Iris pigment epithelial cell (primary cell): Measurements from ENCODE around the gene SMIM14.

Source experiments
- DNase-seq: peaks from one replicate; pipeline ENCODE4 v3.0.0-alpha.2; 2011; ENCODE audit warnings: low read depth

Gene SMIM14

DNA sequence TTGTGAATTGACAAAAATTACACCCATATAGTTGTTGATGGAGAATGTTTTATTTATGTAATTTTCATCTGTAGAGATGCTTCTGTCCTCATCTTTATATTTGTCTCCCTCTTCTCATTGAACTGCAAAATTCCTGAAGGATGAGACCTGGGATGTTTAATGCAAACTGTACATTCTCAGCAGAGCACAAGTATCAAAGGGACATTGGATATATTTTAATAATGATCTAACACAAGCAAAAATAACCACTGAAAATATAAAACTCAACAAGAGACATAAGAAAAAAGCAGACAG, 140.0 kb downstream of the SMIM14 start:
- DNase-seq, result no peak

DNA sequence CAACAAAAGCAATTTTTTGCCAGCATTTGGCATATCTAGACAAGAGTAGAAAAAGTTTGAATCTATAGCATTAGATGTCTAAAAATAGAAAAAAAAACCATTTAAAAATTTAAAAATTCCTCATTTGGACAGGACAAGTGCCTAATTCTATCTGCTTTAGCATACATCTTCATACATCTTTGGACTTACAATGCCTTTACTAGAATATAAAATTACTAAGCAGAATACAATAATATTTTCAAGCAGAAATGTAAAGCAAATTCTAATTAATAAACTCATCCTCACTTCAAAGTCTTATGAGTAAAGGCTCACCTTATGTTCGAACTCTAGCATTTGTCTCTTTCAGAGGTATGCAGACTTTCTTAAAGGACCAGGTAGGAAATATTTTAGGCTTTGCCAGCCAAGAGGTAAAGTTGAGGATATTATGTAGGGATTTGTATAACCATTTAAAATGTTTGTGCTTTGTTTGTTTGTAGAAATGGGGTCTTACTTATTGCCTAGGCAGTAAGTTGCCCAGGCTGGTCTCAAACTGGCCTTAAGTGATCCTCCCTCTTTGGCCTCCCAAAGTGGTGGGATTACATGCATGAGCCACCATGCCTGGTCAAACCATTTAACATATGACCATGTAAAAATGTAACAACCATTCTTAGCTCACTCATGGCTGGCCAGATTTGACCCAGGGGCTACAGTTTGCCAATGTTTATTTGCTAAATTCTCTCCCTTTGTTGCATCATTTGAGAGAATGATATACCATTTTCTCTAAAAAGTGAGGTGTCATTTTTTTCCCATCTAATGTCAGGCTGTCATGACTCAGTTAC, 140.5 kb downstream of the SMIM14 start:
- DNase-seq, result no peak
